ENCODE measurements around the gene TMEM187.

The TMEM187 gene

GRCh38 chrX:154025230-154025629, 52.7 kb downstream of the TMEM187 start:
- peaks cover 12 to 15% of the 10 kb centered on the region in 2 experiments for H3K4me1 ChIP-seq (ENCODE audit: control insufficient read depth in 1 of 2, insufficient read depth in 1 of 2, low read depth in 1 of 2, low read length in 1 of 2)
- H3K9me3 ChIP-seq: no peaks in the 10 kb centered on the region
- H3K27ac ChIP-seq: no peak overlapping the region
- no peaks in the 10 kb centered on the region for H3K27me3 ChIP-seq
- peaks cover 23% of the 10 kb centered on the region for H3K36me3 ChIP-seq
- no peak for TF ChIP-seq CTCF (IDR thresholded peaks at IDR 0.05)
- H3K4me3 ChIP-seq (ENCODE audit: low read depth in 1 of 2, low read length in 1 of 2): no peak overlapping the region

DNA sequence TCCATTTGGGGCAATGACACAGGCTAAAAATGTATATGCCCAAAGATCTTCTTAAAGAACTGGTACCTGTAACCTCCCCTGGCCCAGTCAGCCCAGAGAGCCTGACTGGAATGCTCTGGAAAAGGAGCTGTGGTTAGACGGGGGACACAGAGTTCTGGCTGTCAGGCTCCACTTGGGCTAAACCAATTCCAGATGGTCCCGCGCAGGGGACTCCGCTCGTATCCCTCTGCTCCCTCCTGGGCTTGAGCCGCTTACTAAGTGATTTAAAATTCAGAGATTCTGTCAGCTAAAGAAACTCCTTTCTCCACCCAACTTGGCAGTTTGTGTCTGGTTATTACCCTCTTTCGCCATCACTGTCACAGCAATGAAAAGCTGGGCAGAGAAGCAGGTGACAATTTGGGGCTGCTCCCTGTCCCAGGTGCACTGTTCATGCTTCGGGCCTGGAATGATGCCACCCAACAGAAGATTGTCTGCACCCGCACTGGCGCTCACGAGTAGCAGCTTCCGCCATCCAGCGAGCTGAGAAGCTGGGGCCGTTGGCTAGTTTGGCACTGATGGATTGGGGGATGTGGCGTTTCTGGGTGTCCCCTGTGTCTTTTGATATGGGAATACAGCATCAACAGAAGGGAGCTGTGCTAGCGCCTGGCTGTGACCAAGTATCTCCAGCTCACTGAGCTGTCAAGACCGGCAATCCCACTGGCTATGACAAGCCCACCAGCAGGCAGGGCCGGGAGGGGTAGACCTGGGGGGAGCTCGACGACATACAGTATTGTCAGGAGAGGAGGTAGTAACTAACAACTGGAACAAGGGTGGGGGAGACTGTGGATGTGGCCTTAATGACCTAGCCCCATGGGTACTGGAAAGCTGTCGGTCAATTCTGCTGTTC, 53.8 kb downstream of the TMEM187 start:
- peaks cover 34% of the 10 kb centered on the region for H3K36me3 ChIP-seq
- no peak for TF ChIP-seq CTCF (IDR thresholded peaks at IDR 0.05)
- no peaks in the 10 kb centered on the region for H3K9me3 ChIP-seq
- no peak overlapping the region for H3K27ac ChIP-seq
- H3K4me3 ChIP-seq (ENCODE audit: low read depth in 1 of 2, low read length in 1 of 2): no peak overlapping the region
- H3K27me3 ChIP-seq: no peaks in the 10 kb centered on the region
- H3K4me1 ChIP-seq (ENCODE audit: control insufficient read depth in 1 of 2, insufficient read depth in 1 of 2, low read depth in 1 of 2, low read length in 1 of 2): peaks cover under 1 to 4% of the 10 kb centered on the region in 2 experiments

GRCh38 chrX:154027022-154027402, 54.5 kb downstream of the TMEM187 start:
- peaks cover 40% of the 10 kb centered on the region for H3K36me3 ChIP-seq
- H3K4me1 ChIP-seq (ENCODE audit: control insufficient read depth in 1 of 2, insufficient read depth in 1 of 2, low read depth in 1 of 2, low read length in 1 of 2): peaks cover 0 to 3% of the 10 kb centered on the region in 2 experiments
- TF ChIP-seq CTCF (IDR thresholded peaks at IDR 0.05): no peak
- no peak overlapping the region for H3K4me3 ChIP-seq (ENCODE audit: low read depth in 1 of 2, low read length in 1 of 2)
- H3K27ac ChIP-seq: no peak overlapping the region
- no peaks in the 10 kb centered on the region for H3K9me3 ChIP-seq
- H3K27me3 ChIP-seq: no peaks in the 10 kb centered on the region

GRCh38 chrX:154027986-154028385, 55.4 kb downstream of the TMEM187 start:
- H3K4me1 ChIP-seq (ENCODE audit: control insufficient read depth in 1 of 2, insufficient read depth in 1 of 2, low read depth in 1 of 2, low read length in 1 of 2): peaks cover 0 to 3% of the 10 kb centered on the region in 2 experiments
- no peaks in the 10 kb centered on the region for H3K27me3 ChIP-seq
- TF ChIP-seq CTCF (IDR thresholded peaks at IDR 0.05): no peak
- peak overlapping the region; percentile 18 for H3K27ac ChIP-seq
- no peak overlapping the region for H3K4me3 ChIP-seq (ENCODE audit: low read depth in 1 of 2, low read length in 1 of 2)
- no peaks in the 10 kb centered on the region for H3K9me3 ChIP-seq
- H3K36me3 ChIP-seq: peaks cover 48% of the 10 kb centered on the region

GRCh38 chrX:154028502-154029184, 56.1 kb downstream of the TMEM187 start:
- Histone ChIP-seq H3K4me1 (ENCODE audit: control insufficient read depth in 1 of 2, insufficient read depth in 1 of 2, low read depth in 1 of 2, low read length in 1 of 2) (peaks cover 0 to 3% of the 10 kb centered on the region in 2 experiments), H3K27ac (peak overlapping the region; percentile 18), H3K36me3 (peaks cover 48% of the 10 kb centered on the region), H3K4me3 (ENCODE audit: low read depth in 1 of 2, low read length in 1 of 2) (no peak overlapping the region), H3K9me3 (no peaks in the 10 kb centered on the region), H3K27me3 (no peaks in the 10 kb centered on the region)
- no peak for TF ChIP-seq CTCF (IDR thresholded peaks at IDR 0.05)
